Activated gamma-delta T cell (primary cell): ENCODE measurements around the gene TRAPPC1.
"Not testable (repeated sequence)": the region's sequence is repeated elsewhere in the genome, so short reads cannot be mapped to it uniquely, and the experiment has no call there.

Experiments used
- DNase-seq: peaks from one replicate; lab custom pipeline; 2025; lab: John Stamatoyannopoulos, UW
- total RNA-seq, 2 donors: gene quantifications; one replicate each; lab custom pipeline; 2026; lab: John Stamatoyannopoulos, UW

TRAPPC1 gene
- 7.1 to 9.1 reads per million in 2 donors for total RNA-seq

- peak; percentile 100 for DNase-seq
Observed at GRCh38 chr17:7931709-7932482, at the start of gene TRAPPC1, which contains the start of gene CNTROB. TSS of gene TRAPPC1 (minus strand) at chr17:7931946. CDS start at chr17:7931829, 117 bp downstream. TSS of gene CNTROB (plus strand) at chr17:7932206. CDS start at chr17:7933080, 874 bp downstream.

GRCh38 chr17:7977805-7978204, 46.1 kb upstream of the TRAPPC1 start:
- no peak for DNase-seq

GRCh38 chr17:7977039-7977438, 45.3 kb upstream of the TRAPPC1 start:
- DNase-seq, result no peak

GRCh38 chr17:7974638-7975131, 42.9 kb upstream of the TRAPPC1 start:
- DNase-seq, result no peak

- DNase-seq, result no peak
Observed at GRCh38 chr17:7972131-7972785, 40.5 kb upstream of the TRAPPC1 start.

- no peak for DNase-seq
Observed at GRCh38 chr17:7971651-7972050, 39.9 kb upstream of the TRAPPC1 start.

GRCh38 chr17:7969433-7969832, 37.7 kb upstream of the TRAPPC1 start:
- no peak for DNase-seq

- no peak for DNase-seq
Observed at GRCh38 chr17:7967751-7968150, 36.0 kb upstream of the TRAPPC1 start.

- no peak for DNase-seq
Observed at GRCh38 chr17:7961421-7961820, 29.7 kb upstream of the TRAPPC1 start.

- DNase-seq, result no peak
Observed at GRCh38 chr17:7959503-7960253, 27.9 kb upstream of the TRAPPC1 start.

GRCh38 chr17:7956228-7956965, 24.7 kb upstream of the TRAPPC1 start:
- no peak for DNase-seq

GRCh38 chr17:7955414-7956227, 23.9 kb upstream of the TRAPPC1 start:
- DNase-seq, result no peak

GRCh38 chr17:7953266-7953665, 21.5 kb upstream of the TRAPPC1 start:
- DNase-seq, result not testable (repeated sequence)

- no peak for DNase-seq
Observed at GRCh38 chr17:7951143-7951792, 19.5 kb upstream of the TRAPPC1 start.

GRCh38 chr17:7950578-7950977, 18.8 kb upstream of the TRAPPC1 start:
- DNase-seq, result no peak

GRCh38 chr17:7947651-7948050, 15.9 kb upstream of the TRAPPC1 start:
- no peak for DNase-seq

GRCh38 chr17:7946441-7946840, 14.7 kb upstream of the TRAPPC1 start:
- no peak for DNase-seq

- no peak for DNase-seq
Observed at GRCh38 chr17:7945651-7946050, 13.9 kb upstream of the TRAPPC1 start.

GRCh38 chr17:7944326-7944725, 12.6 kb upstream of the TRAPPC1 start:
- DNase-seq, result no peak

- DNase-seq, result no peak
Observed at GRCh38 chr17:7943291-7943690, 11.5 kb upstream of the TRAPPC1 start.
